ENCODE results near the gene SYNDIG1. TPM values are rescaled to one million over a fixed set of nuclear protein-coding genes. Genes with fewer than 3 reads are reported as not detected.

The SYNDIG1 gene
- total and polyA plus RNA-seq, 2 of the 4 experiments (the other 2 are of a cell fraction) = not detected

GRCh38 chr20:24657878-24658620 lies 188.6 kb downstream of the SYNDIG1 start:
- H3K9ac ChIP-seq (ENCODE audit: low read depth, low read length) = no peak overlapping the region
- no peaks in the 10 kb centered on the region for H3K79me1 ChIP-seq (ENCODE audit: low read depth in 1 of 2, low read length in 2 of 2)
- H2AK9ac ChIP-seq (replicated peaks; ENCODE audit: low read depth, low read length, poor library complexity) = no peak overlapping the region
- no peak overlapping the region for H3K4me2 ChIP-seq (ENCODE audit: low read depth, low read length)
- intact Hi-C loops (cut with micrococcal nuclease) (no loop called here), dilution Hi-C loops (cut with HindIII; ENCODE audit: low sequenced_read_pairs, unreplicated experiment) (no loop called here), in situ Hi-C loops (cut with MboI; ENCODE audit: low sequenced_read_pairs) (no loop called here)
- H2BK15ac ChIP-seq (ENCODE audit: low read depth, low read length) = no peak overlapping the region
- no peak overlapping the region for H3K18ac ChIP-seq (ENCODE audit: low read depth, low read length)
- BruUV-seq (replicated peaks) = no TSS peak
- ATAC-seq (ENCODE audit: low read depth) = no peak
- no peak overlapping the region for H2AK5ac ChIP-seq (ENCODE audit: low read depth, low read length)
- no peak overlapping the region for H4K8ac ChIP-seq (ENCODE audit: low read depth in 2 of 2, low read length in 2 of 2)
- no peak for DNase-seq
- no peaks in the 10 kb centered on the region for H3K36me3 ChIP-seq (ENCODE audit: control insufficient read depth, insufficient read depth, low read length)
- CTCF ChIA-PET = no interaction called here
- 50% methylated on average over 8 of the region's 27 CpGs; no CpG with 5 or more reads in 1 of the 2 experiments for WGBS, 2 experiments (ENCODE audit: extremely low coverage in 2 of 2, insufficient read length in 1 of 2)
- H3K23ac ChIP-seq (ENCODE audit: low read depth, low read length) = no peak overlapping the region
- H3K4me1 ChIP-seq (ENCODE audit: control insufficient read depth, insufficient read depth, low read length) = peaks cover 5% of the 10 kb centered on the region; the same call in 1 of the 2 replicates
- no peak overlapping the region for H3K14ac ChIP-seq (replicated peaks; ENCODE audit: low read depth, low read length)
- H2BK20ac ChIP-seq (ENCODE audit: low read depth, low read length) = no peak overlapping the region
- H3K4ac ChIP-seq (ENCODE audit: low read depth, low read length) = no peak overlapping the region
- H3K4me3 ChIP-seq (ENCODE audit: insufficient read depth, low read depth, low read length) = no peak overlapping the region
- no peak overlapping the region for H2AFZ ChIP-seq (replicated peaks; ENCODE audit: low read length, poor library complexity)
- no peaks in the 10 kb centered on the region for H3K9me3 ChIP-seq (ENCODE audit: control insufficient read depth, insufficient read depth, low read length)
- H3K9me1 ChIP-seq (ENCODE audit: insufficient read depth, low read length) = no peaks in the 10 kb centered on the region
- no peak overlapping the region for H3K56ac ChIP-seq (ENCODE audit: extremely low read depth, insufficient read depth, low read length)
- TF ChIP-seq, protein P1, sequence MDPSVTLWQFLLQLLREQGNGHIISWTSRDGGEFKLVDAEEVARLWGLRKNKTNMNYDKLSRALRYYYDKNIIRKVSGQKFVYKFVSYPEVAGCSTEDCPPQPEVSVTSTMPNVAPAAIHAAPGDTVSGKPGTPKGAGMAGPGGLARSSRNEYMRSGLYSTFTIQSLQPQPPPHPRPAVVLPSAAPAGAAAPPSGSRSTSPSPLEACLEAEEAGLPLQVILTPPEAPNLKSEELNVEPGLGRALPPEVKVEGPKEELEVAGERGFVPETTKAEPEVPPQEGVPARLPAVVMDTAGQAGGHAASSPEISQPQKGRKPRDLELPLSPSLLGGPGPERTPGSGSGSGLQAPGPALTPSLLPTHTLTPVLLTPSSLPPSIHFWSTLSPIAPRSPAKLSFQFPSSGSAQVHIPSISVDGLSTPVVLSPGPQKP (IDR thresholded peaks at IDR 0.05; ENCODE audit: borderline replicate concordance, low read depth, low read length) = no peak
- TF ChIP-seq CEBPB (IDR thresholded peaks at IDR 0.05; ENCODE audit: low read depth, low read length) (no peak), MXI1 (IDR thresholded peaks at IDR 0.05; ENCODE audit: borderline replicate concordance, low read depth, low read length) (no peak), POLR2A (IDR thresholded peaks at IDR 0.05; ENCODE audit: low read depth, low read length) (no peak), RCOR1 (IDR thresholded peaks at IDR 0.05; ENCODE audit: insufficient replicate concordance, low read length) (no peak), NFE2L2 (IDR thresholded peaks at IDR 0.05; ENCODE audit: low read depth, low read length) (no peak), CHD1 (IDR thresholded peaks at IDR 0.05; ENCODE audit: low read depth, low read length) (no peak), MAFK (IDR thresholded peaks at IDR 0.05; ENCODE audit: low read depth, low read length) (no peak), RAD21 (IDR thresholded peaks at IDR 0.05; ENCODE audit: low read length) (no peak), CTCF (conservative IDR thresholded peaks at IDR 0.05; ENCODE audit: low read depth, low read length) (no peak), RFX5 (IDR thresholded peaks at IDR 0.05; ENCODE audit: low read depth, low read length) (no peak)
- POLR2A ChIA-PET (ENCODE audit: unreplicated experiment) = no interaction called here
- H4K5ac ChIP-seq (ENCODE audit: low read depth, low read length) = no peak overlapping the region
- H4K91ac ChIP-seq (ENCODE audit: insufficient read depth, low read depth, low read length) = no peak overlapping the region
- no peaks in the 10 kb centered on the region for H4K20me1 ChIP-seq (ENCODE audit: insufficient read depth, low read length)
- peaks cover 12% of the 10 kb centered on the region for H3K27me3 ChIP-seq (ENCODE audit: control insufficient read depth, insufficient read depth, low read length)
- no peak overlapping the region for H2BK5ac ChIP-seq (ENCODE audit: low read depth, low read length, poor library complexity, severe bottlenecking)
- H3K27ac ChIP-seq (ENCODE audit: insufficient read depth, low read length) = no peak overlapping the region
- H2BK120ac ChIP-seq (ENCODE audit: low read depth, low read length) = no peak overlapping the region

Data from IMR-90 (cell line).